DND-41 (cell line): ENCODE data around the gene ZNF398.

Source experiments
- ATAC-seq: fragments of 200-7000 bp; cut with Tn5 transposase; 3 replicates; pipeline ENCODE4 v1.9.1; 2021; ENCODE audit warnings: low read depth; ENCODE audit not compliant: insufficient read depth
- DNase-seq: peaks from one replicate; pipeline ENCODE4 v3.0.0-alpha.2; 2020
- H2AFZ ChIP-seq: 2 replicates; pipeline ENCODE4 v1.6.0; 2012; ENCODE audit warnings: low read depth, low read length
- H3K27ac ChIP-seq: 2 replicates; pipeline ENCODE4 v1.5.1; 2012; ENCODE audit warnings: low read length, inconsistent platforms
- H3K27me3 ChIP-seq: fragments of 200-600 bp; sonication (generic); 2 replicates; pipeline ENCODE4 v1.6.0; 2012; ENCODE audit warnings: low read length, mild to moderate bottlenecking, inconsistent platforms; ENCODE audit not compliant: insufficient read depth, poor library complexity
- H3K36me3 ChIP-seq: 2 replicates; pipeline ENCODE4 v1.5.1; 2012; ENCODE audit warnings: low read length, inconsistent platforms; ENCODE audit not compliant: insufficient read depth
- H3K4me1 ChIP-seq: 2 replicates; pipeline ENCODE4 v1.5.1; 2012; ENCODE audit warnings: mild to moderate bottlenecking, low read length; ENCODE audit not compliant: insufficient read depth
- H3K4me2 ChIP-seq: 2 replicates; pipeline ENCODE4 v1.6.0; 2012; ENCODE audit warnings: mild to moderate bottlenecking, moderate library complexity, low read length, inconsistent platforms; ENCODE audit not compliant: insufficient read depth
- H3K4me3 ChIP-seq, 2 experiments: fragments of 200-600 bp in 1 of 2; shearing (Covaris generic) in 1 of 2; 2 replicates each; pipeline ENCODE4 v1.5.1; 2012 to 2016; ENCODE audit warnings: inconsistent platforms in 2 of 2, low read length in 2 of 2, mild to moderate bottlenecking in 2 of 2, low read depth in 1 of 2, moderate library complexity in 1 of 2
- H3K79me2 ChIP-seq: 2 replicates; pipeline ENCODE4 v1.6.0; 2012; ENCODE audit warnings: low read length, inconsistent platforms; ENCODE audit not compliant: insufficient read depth
- H3K9ac ChIP-seq: 2 replicates; pipeline ENCODE4 v1.6.0; 2012; ENCODE audit warnings: low read depth, mild to moderate bottlenecking, inconsistent platforms, low read length, moderate library complexity
- H3K9me3 ChIP-seq: 2 replicates; pipeline ENCODE4 v1.5.1; 2012; ENCODE audit warnings: low read length, moderate library complexity, mild to moderate bottlenecking, inconsistent platforms; ENCODE audit not compliant: insufficient read depth, severe bottlenecking
- H4K20me1 ChIP-seq: 2 replicates; pipeline ENCODE4 v1.6.0; 2012; ENCODE audit warnings: low read length; ENCODE audit not compliant: insufficient read depth
- EZH2 ChIP-seq: IDR thresholded peaks from 3 replicates; pipeline ENCODE4 v1.6.1; 2012; ENCODE audit warnings: borderline replicate concordance, low read depth, mild to moderate bottlenecking, moderate library complexity, low read length, inconsistent platforms; ENCODE audit not compliant: severe bottlenecking
- TF ChIP-seq, protein P1 (sequence below): IDR thresholded peaks from 2 replicates; pipeline ENCODE4 v1.5.1; 2012; ENCODE audit warnings: borderline replicate concordance, low read length, moderate library complexity, mild to moderate bottlenecking; ENCODE audit not compliant: poor library complexity, severe bottlenecking; ENCODE audit errors: extremely low read depth

Gene ZNF398

DNA sequence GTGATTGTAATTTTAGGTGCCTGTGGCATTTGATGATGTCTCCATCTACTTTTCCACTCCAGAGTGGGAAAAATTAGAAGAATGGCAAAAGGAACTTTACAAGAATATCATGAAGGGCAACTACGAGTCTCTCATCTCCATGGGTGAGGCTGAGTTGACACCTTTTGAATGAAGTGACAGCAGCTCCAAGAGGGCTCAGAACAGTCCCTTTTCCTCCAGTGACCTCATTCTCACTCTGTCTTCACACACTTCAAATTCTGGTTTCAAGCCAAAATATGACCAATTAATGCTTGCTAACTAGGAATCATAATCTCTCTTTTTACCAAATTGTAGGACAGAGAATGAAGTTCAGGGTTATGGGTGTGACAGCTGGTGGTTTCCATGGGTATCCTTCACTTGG, 18.9 kb downstream of the ZNF398 start:
- H3K36me3 ChIP-seq = peaks cover 77% of the 10 kb centered on the region
- no peak overlapping the region for H3K27ac ChIP-seq
- peaks cover 1% of the 10 kb centered on the region; the same call in 1 of the 2 replicates for H3K79me2 ChIP-seq
- H3K4me1 ChIP-seq = no peaks in the 10 kb centered on the region
- no peak overlapping the region for H3K9ac ChIP-seq
- no peak overlapping the region for H3K4me3 ChIP-seq
- ATAC-seq = no peak
- no peak overlapping the region for H3K4me2 ChIP-seq
- TF ChIP-seq, protein P1, sequence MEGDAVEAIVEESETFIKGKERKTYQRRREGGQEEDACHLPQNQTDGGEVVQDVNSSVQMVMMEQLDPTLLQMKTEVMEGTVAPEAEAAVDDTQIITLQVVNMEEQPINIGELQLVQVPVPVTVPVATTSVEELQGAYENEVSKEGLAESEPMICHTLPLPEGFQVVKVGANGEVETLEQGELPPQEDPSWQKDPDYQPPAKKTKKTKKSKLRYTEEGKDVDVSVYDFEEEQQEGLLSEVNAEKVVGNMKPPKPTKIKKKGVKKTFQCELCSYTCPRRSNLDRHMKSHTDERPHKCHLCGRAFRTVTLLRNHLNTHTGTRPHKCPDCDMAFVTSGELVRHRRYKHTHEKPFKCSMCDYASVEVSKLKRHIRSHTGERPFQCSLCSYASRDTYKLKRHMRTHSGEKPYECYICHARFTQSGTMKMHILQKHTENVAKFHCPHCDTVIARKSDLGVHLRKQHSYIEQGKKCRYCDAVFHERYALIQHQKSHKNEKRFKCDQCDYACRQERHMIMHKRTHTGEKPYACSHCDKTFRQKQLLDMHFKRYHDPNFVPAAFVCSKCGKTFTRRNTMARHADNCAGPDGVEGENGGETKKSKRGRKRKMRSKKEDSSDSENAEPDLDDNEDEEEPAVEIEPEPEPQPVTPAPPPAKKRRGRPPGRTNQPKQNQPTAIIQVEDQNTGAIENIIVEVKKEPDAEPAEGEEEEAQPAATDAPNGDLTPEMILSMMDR = no peak
- no peak for TF ChIP-seq EZH2
- DNase-seq = no peak
- H4K20me1 ChIP-seq = no peaks in the 10 kb centered on the region
- no peak overlapping the region for H2AFZ ChIP-seq
- no peaks in the 10 kb centered on the region for H3K9me3 ChIP-seq
- H3K27me3 ChIP-seq = no peaks in the 10 kb centered on the region

DNA sequence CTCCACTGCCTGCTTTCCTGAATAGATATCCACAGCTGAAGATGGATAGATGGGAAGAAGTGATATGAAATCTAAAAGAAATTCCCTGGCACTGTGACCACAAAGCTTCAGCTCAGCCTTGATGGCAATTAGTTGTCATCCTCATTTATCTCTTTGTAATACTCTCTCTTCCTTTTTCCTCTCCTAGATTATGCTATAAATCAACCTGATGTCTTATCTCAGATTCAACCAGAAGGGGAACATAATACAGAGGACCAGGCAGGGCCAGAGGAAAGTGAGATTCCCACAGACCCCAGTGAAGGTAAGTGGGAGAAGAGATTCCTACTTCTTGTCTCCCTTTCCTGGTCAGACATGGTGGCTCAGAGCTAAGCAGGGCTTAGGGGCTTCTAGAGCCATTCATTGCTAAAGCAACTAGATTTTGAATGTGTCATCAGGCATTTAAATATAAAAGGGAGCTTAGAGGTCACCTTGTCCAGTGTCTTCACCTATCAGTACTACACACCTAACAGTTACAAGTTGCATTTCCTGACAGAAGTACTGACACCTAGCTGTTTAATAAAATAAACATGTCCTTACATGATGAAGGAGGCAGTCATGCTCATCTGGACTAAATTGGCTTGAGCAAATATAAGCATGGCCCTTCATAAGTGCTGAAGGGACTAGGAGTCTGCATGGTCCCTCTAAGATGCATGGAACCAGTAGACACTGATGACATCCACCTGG, 19.5 kb downstream of the ZNF398 start:
- Histone ChIP-seq H3K9me3 (no peaks in the 10 kb centered on the region), H3K9ac (no peak overlapping the region), H3K79me2 (peaks cover under 1% of the 10 kb centered on the region; the same call in 1 of the 2 replicates), H3K4me1 (no peaks in the 10 kb centered on the region), H3K36me3 (peaks cover 71% of the 10 kb centered on the region), H3K27me3 (no peaks in the 10 kb centered on the region), H3K27ac (no peak overlapping the region), H4K20me1 (no peaks in the 10 kb centered on the region), H2AFZ (no peak overlapping the region), H3K4me2 (no peak overlapping the region), H3K4me3 (no peak overlapping the region)
- DNase-seq (no peak), ATAC-seq (no peak)
- TF ChIP-seq, protein P1 = no peak
- TF ChIP-seq EZH2 = no peak

DNA sequence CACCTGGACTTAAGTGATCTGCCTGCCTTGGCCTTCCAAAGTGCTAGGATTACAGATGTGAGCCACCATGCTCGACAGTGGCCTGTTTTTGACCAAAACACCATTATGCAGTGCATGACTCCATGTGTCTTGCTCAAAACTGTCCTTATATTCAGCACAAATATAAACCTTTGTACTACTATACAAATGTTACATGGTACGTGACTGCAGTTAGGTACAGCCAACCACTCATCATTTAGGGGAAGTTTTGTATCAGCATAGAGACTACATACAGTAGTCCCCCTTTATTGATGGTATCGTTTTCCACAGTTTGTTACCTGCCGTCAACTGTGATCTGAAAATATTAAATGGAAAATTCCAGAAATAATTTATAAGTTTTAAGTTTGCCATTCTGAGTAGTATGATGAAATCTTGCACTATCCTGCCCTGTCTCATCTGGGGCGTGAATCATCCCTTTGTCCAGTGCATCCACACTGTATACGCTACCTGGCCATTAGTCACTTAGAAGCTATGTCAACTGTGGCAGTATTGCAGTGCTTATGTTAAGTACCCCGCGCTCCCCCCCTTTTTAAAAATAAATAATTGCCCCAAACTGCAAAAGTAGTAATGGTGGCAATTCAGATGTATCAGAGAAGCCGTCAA, 24.8 kb downstream of the ZNF398 start:
- DNase-seq = no peak
- H3K4me3 ChIP-seq = no peak overlapping the region
- H3K27me3 ChIP-seq = no peaks in the 10 kb centered on the region
- no peak overlapping the region for H3K27ac ChIP-seq
- H3K4me1 ChIP-seq = no peaks in the 10 kb centered on the region
- TF ChIP-seq EZH2 = no peak
- TF ChIP-seq, protein P1 = no peak
- H3K9ac ChIP-seq = no peak overlapping the region
- no peak overlapping the region for H2AFZ ChIP-seq
- no peak overlapping the region for H3K4me2 ChIP-seq
- peaks cover 3% of the 10 kb centered on the region; the same call in 1 of the 2 replicates for H3K79me2 ChIP-seq
- H3K9me3 ChIP-seq = no peaks in the 10 kb centered on the region
- H4K20me1 ChIP-seq = no peaks in the 10 kb centered on the region
- no peak for ATAC-seq
- H3K36me3 ChIP-seq = peaks cover 72% of the 10 kb centered on the region
